Smooth muscle cell (in vitro differentiated cells): ENCODE results near the gene TBC1D10A. TPM values are rescaled to one million over a fixed set of nuclear protein-coding genes. Genes with fewer than 3 reads are reported as not detected.

ENCODE experiments used
- DNase-seq: peaks from one replicate; lab custom pipeline; 2025; ENCODE audit not compliant: unreplicated experiment; lab: John Stamatoyannopoulos, UW
- H2AFZ ChIP-seq: fragments of 200-600 bp; sonication (generic); 2 replicates; pipeline ENCODE4 v1.6.0; 2016; ENCODE audit warnings: antibody characterized with exemption, low read depth, mild to moderate bottlenecking
- H3F3A ChIP-seq: fragments of 200-600 bp; sonication (generic); 2 replicates; pipeline ENCODE4 v1.6.0; 2017; ENCODE audit warnings: antibody characterized with exemption, low read depth
- H3K27ac ChIP-seq: fragments of 200-600 bp; sonication (generic); 2 replicates; pipeline ENCODE4 v1.5.1; 2016; ENCODE audit warnings: low read depth, mild to moderate bottlenecking
- H3K27me3 ChIP-seq: fragments of 200-600 bp; sonication (generic); 2 replicates; pipeline ENCODE4 v1.6.1; 2016; ENCODE audit warnings: low read depth, mild to moderate bottlenecking
- H3K36me3 ChIP-seq: fragments of 200-600 bp; sonication (generic); 2 replicates; pipeline ENCODE4 v1.5.1; 2016; ENCODE audit warnings: low read depth
- H3K4me1 ChIP-seq: fragments of 200-600 bp; sonication (generic); 2 replicates; pipeline ENCODE4 v1.5.1; 2016; ENCODE audit warnings: low read depth
- H3K4me2 ChIP-seq: fragments of 200-600 bp; sonication (generic); 2 replicates; pipeline ENCODE4 v1.6.0; 2016; ENCODE audit warnings: mild to moderate bottlenecking
- H3K4me3 ChIP-seq: fragments of 200-600 bp; sonication (generic); 2 replicates; pipeline ENCODE4 v1.5.1; 2016; ENCODE audit warnings: mild to moderate bottlenecking
- H3K79me2 ChIP-seq: fragments of 200-600 bp; sonication (generic); 2 replicates; pipeline ENCODE4 v1.6.0; 2016; ENCODE audit warnings: low read depth, mild to moderate bottlenecking
- H3K9ac ChIP-seq: fragments of 200-600 bp; sonication (generic); 2 replicates; pipeline ENCODE4 v1.6.0; 2016; ENCODE audit warnings: low read depth
- H3K9me3 ChIP-seq: fragments of 200-600 bp; sonication (generic); replicated peaks from 2 replicates; pipeline ENCODE4 v1.5.1; 2016; ENCODE audit warnings: low read depth
- H4K20me1 ChIP-seq: fragments of 200-600 bp; sonication (generic); 2 replicates; pipeline ENCODE4 v1.6.0; 2016; ENCODE audit warnings: low read depth
- WGBS: methylation state at CpG from one replicate; pipeline ENCODE4 v1.1.7; 2016; ENCODE audit warnings: low lambda C conversion rate; 5-methylcytosine and 5-hydroxymethylcytosine counted together
- polyA plus RNA-seq: library from polyadenylated mRNA; unstranded; fragments of >200 nt; fragmentation: Nextera tagmentation; extraction: Ambion mirVana; gene quantifications from 2 replicates; pipeline ENCODE4 v1.2.1, GENCODE V29; 2016
- total RNA-seq: library from RNA; depleted of rRNA; stranded (reverse); fragments of >200 nt; gene quantifications from 2 replicates; pipeline ENCODE4 v1.2.3, GENCODE V29; 2014
- TF ChIP-seq, protein P1 (sequence below): fragments of 200-600 bp; sonication (generic); IDR thresholded peaks from 2 replicates; pipeline ENCODE4 v1.5.1; 2017; ENCODE audit warnings: borderline replicate concordance, mild to moderate bottlenecking, antibody characterized with exemption; ENCODE audit not compliant: insufficient read depth, poor library complexity, severe bottlenecking

Gene TBC1D10A
- total and polyA plus RNA-seq, 2 experiments from 2014 or later = 16.8 to 51.1 TPM

DNA sequence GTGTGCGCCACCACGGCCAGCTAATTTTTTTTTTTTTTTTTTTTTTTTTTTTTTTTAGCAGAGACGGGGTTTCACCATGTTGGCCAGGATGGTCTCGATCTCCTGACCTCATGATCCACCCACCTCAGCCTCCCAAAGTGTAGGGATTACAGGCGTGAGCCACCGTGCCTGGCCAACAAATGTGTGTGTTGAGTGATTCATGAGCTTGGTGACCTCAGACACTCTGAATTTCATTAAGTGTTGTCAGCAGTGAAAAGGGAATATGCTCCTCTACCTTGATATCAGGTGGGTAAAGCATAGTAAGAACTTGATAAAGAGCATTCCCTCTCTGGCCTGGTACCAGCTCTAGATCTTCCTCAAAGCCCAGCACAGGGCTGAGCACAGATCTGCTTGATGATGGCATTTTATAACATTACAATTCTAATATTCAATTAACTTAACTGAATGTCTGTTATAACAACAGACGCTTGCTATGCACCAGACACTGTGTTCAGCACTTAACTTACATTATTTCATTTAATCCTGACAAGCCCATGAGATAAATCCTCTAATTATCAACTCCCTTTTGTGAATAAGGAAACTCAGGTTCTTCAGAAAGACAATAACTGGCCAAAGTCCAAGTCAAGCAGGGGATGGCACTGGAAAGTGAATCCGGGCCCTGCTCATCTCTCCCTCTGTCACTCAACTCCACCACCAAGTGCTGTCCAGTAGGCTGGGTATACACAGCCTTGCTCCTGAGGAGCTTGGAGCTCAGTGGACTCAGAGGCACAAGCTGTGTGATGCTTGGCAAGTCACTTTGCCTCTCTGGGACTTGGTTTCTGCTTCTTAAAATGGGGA lies 13.0 kb downstream of the TBC1D10A start:
- no peaks in the 10 kb centered on the region for H3K36me3 ChIP-seq
- WGBS = 79% methylated on average over 6 of the region's 8 CpGs
- no peak overlapping the region for H3K4me3 ChIP-seq
- H4K20me1 ChIP-seq = peaks cover 99% of the 10 kb centered on the region
- peaks cover 20% of the 10 kb centered on the region for H3K4me1 ChIP-seq
- peak overlapping the region; percentile 74 for H3K27ac ChIP-seq
- H3K9me3 ChIP-seq = no peaks in the 10 kb centered on the region
- H3F3A ChIP-seq = peaks cover 27% of the 10 kb centered on the region
- H3K79me2 ChIP-seq = peaks cover 93% of the 10 kb centered on the region
- TF ChIP-seq, protein P1, sequence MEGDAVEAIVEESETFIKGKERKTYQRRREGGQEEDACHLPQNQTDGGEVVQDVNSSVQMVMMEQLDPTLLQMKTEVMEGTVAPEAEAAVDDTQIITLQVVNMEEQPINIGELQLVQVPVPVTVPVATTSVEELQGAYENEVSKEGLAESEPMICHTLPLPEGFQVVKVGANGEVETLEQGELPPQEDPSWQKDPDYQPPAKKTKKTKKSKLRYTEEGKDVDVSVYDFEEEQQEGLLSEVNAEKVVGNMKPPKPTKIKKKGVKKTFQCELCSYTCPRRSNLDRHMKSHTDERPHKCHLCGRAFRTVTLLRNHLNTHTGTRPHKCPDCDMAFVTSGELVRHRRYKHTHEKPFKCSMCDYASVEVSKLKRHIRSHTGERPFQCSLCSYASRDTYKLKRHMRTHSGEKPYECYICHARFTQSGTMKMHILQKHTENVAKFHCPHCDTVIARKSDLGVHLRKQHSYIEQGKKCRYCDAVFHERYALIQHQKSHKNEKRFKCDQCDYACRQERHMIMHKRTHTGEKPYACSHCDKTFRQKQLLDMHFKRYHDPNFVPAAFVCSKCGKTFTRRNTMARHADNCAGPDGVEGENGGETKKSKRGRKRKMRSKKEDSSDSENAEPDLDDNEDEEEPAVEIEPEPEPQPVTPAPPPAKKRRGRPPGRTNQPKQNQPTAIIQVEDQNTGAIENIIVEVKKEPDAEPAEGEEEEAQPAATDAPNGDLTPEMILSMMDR = no peak
- no peaks in the 10 kb centered on the region for H3K27me3 ChIP-seq
- no peak for DNase-seq
- H2AFZ ChIP-seq = no peak overlapping the region
- no peak overlapping the region for H3K4me2 ChIP-seq
- peak overlapping the region; percentile 17 for H3K9ac ChIP-seq

DNA sequence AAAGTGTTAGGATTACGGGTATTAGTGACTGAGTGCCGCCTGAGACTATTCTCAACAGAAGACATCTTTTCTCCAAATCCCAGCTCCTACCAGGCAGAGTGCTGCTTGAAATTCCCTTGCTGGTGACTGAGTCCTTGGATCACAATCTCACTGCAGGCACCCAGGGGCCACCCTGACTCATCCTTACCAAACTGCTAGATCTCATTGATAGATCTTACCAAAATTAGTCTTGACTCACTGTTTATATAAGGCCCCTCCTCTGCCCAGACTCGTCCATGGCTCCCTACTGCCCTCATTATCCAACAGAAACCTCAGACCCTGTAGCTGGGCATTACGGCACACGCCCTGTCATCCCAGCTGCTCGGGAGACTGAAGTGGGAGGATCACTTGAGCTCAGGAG lies 14.7 kb downstream of the TBC1D10A start:
- 34% methylated on average over 6 of the region's 6 CpGs for WGBS
- Histone ChIP-seq H3K4me3 (no peak overlapping the region), H3K36me3 (no peaks in the 10 kb centered on the region), H4K20me1 (peaks cover 99% of the 10 kb centered on the region), H3K27me3 (no peaks in the 10 kb centered on the region), H3K27ac (peak overlapping the region; percentile 62), H3K4me2 (peak overlapping the region; percentile 53), H3F3A (peaks cover 27% of the 10 kb centered on the region), H3K9ac (peak overlapping the region; percentile 6), H3K79me2 (peaks cover 93% of the 10 kb centered on the region), H3K4me1 (peaks cover 20% of the 10 kb centered on the region), H3K9me3 (no peaks in the 10 kb centered on the region), H2AFZ (no peak overlapping the region)
- DNase-seq = no peak
- TF ChIP-seq, protein P1 = no peak

DNA sequence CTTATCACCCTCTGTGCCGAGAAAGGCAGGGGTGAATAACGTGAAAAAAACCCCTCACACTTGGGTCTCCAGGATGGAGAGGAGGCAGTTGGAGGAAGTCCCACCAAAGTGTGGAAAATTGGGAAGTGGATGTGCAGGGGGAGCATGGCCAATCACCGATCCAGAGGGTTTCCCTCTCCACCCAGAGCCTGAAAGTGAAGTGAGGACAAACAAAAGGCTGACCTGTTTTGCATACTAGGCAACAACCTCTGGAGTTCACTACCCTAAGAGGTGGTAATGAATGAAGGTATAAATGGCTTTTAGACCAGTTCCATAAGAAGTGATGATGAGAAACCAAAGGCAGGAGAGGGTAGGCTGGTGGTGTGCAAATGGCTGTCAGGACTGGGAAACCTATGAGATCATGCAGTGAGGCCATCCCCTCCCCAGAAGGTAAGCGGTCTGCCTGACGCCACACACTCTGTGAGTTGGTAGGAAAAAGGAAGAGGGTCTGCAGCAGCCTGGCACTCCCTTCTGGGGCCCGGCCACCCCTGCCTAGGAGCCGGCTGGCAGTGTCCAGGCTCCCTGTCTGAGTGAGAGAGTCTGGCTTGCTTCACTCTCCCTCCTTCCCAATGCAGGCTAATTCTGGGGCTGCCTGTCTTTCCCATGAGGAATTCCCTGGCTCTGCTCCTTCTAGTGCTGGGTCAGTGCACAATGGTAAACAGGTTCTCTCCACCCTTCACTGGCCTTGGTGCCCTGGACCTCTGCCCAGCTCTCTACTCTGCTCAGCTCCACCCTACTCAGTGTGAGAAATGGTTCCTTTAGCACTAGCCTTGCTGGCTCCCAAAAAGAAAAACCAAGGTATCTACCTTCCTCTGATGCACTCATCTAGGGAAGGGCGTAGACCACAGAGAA lies 15.6 kb downstream of the TBC1D10A start:
- no peaks in the 10 kb centered on the region for H3K36me3 ChIP-seq
- no peak for DNase-seq
- no peaks in the 10 kb centered on the region for H3K9me3 ChIP-seq
- TF ChIP-seq, protein P1 = no peak
- H2AFZ ChIP-seq = no peak overlapping the region
- peak overlapping the region; percentile 4 for H3K9ac ChIP-seq
- peak overlapping the region; percentile 62 for H3K27ac ChIP-seq
- H4K20me1 ChIP-seq = peaks cover 99% of the 10 kb centered on the region
- peaks cover 25% of the 10 kb centered on the region for H3F3A ChIP-seq
- peaks cover 93% of the 10 kb centered on the region for H3K79me2 ChIP-seq
- no peak overlapping the region for H3K4me3 ChIP-seq
- 65% methylated on average over 8 of the region's 8 CpGs for WGBS
- peaks cover 20% of the 10 kb centered on the region for H3K4me1 ChIP-seq
- no peaks in the 10 kb centered on the region for H3K27me3 ChIP-seq
- peak overlapping the region; percentile 45 for H3K4me2 ChIP-seq
